Ishikawa (cell line): ENCODE measurements around the gene SYNE1.

Source experiments
- CEBPB ChIP-seq: IDR thresholded peaks from 2 replicates; pipeline ENCODE4 v1.6.1; 2012
- CREB1 ChIP-seq: IDR thresholded peaks from 2 replicates; pipeline ENCODE4 v1.6.1; 2012; ENCODE audit warnings: low read depth
- EGR1 ChIP-seq: IDR thresholded peaks from 2 replicates; pipeline ENCODE4 v1.6.1; 2012
- EP300 ChIP-seq: IDR thresholded peaks from 2 replicates; pipeline ENCODE4 v1.6.1; 2012; ENCODE audit warnings: borderline replicate concordance
- FOXM1 ChIP-seq: IDR thresholded peaks from 2 replicates; pipeline ENCODE4 v1.6.1; 2012; ENCODE audit warnings: low read depth, borderline replicate concordance
- NFIC ChIP-seq: IDR thresholded peaks from 2 replicates; pipeline ENCODE4 v1.6.1; 2012
- RAD21 ChIP-seq: IDR thresholded peaks from 2 replicates; pipeline ENCODE4 v1.6.1; 2012; ENCODE audit warnings: low read depth
- TAF1 ChIP-seq: IDR thresholded peaks from 2 replicates; pipeline ENCODE4 v1.6.1; 2012; ENCODE audit warnings: low read depth, mild to moderate bottlenecking
- TCF12 ChIP-seq: IDR thresholded peaks from 2 replicates; pipeline ENCODE4 v1.6.1; 2012; ENCODE audit warnings: low read depth
- TEAD4 ChIP-seq: IDR thresholded peaks from 2 replicates; pipeline ENCODE4 v1.6.1; 2012
- YY1 ChIP-seq: IDR thresholded peaks from 2 replicates; pipeline ENCODE4 v1.6.1; 2012; ENCODE audit warnings: low read depth
- ZBTB7A ChIP-seq: IDR thresholded peaks from 2 replicates; pipeline ENCODE4 v1.6.1; 2012; ENCODE audit warnings: low read depth
- TF ChIP-seq, protein P1 (sequence below): IDR thresholded peaks from 2 replicates; pipeline ENCODE4 v1.6.1; 2012
- TF ChIP-seq, protein P2 (sequence below): IDR thresholded peaks from 2 replicates; pipeline ENCODE4 v1.6.1; 2012; ENCODE audit warnings: low read depth, mild to moderate bottlenecking
- TF ChIP-seq, protein P3 (sequence below): IDR thresholded peaks from 2 replicates; pipeline ENCODE4 v1.6.1; 2012

SYNE1 gene

DNA sequence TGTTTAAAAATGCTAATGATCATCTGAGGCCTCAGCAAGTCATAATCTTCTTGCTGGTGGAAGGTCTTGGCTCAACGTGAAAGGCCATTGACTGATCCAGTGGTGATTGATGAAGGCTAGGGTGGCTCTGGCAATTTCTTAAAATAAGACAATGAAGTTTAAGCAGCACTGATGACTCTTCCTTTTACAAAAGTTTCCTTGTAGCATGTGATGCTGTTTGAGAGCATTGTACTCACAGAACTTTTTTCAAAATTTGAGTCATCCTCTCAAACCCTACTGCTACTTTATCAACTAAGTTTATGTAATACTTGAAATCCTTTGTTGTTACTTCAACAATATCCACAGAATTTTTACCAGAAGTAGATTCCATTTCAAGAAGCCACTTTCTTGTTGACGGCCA, 447.4 kb downstream of the SYNE1 start:
- TF ChIP-seq RAD21, result no peak
- TF ChIP-seq EP300, result no peak
- TF ChIP-seq YY1, result no peak
- TF ChIP-seq, protein P1, sequence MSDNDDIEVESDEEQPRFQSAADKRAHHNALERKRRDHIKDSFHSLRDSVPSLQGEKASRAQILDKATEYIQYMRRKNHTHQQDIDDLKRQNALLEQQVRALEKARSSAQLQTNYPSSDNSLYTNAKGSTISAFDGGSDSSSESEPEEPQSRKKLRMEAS, result no peak
- no peak for TF ChIP-seq CREB1
- TF ChIP-seq FOXM1, result no peak
- TF ChIP-seq, protein P2, sequence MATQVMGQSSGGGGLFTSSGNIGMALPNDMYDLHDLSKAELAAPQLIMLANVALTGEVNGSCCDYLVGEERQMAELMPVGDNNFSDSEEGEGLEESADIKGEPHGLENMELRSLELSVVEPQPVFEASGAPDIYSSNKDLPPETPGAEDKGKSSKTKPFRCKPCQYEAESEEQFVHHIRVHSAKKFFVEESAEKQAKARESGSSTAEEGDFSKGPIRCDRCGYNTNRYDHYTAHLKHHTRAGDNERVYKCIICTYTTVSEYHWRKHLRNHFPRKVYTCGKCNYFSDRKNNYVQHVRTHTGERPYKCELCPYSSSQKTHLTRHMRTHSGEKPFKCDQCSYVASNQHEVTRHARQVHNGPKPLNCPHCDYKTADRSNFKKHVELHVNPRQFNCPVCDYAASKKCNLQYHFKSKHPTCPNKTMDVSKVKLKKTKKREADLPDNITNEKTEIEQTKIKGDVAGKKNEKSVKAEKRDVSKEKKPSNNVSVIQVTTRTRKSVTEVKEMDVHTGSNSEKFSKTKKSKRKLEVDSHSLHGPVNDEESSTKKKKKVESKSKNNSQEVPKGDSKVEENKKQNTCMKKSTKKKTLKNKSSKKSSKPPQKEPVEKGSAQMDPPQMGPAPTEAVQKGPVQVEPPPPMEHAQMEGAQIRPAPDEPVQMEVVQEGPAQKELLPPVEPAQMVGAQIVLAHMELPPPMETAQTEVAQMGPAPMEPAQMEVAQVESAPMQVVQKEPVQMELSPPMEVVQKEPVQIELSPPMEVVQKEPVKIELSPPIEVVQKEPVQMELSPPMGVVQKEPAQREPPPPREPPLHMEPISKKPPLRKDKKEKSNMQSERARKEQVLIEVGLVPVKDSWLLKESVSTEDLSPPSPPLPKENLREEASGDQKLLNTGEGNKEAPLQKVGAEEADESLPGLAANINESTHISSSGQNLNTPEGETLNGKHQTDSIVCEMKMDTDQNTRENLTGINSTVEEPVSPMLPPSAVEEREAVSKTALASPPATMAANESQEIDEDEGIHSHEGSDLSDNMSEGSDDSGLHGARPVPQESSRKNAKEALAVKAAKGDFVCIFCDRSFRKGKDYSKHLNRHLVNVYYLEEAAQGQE, result no peak
- no peak for TF ChIP-seq CEBPB
- TF ChIP-seq NFIC, result no peak
- TF ChIP-seq EGR1, result no peak
- no peak for TF ChIP-seq TCF12
- no peak for TF ChIP-seq TEAD4
- TF ChIP-seq, protein P3, sequence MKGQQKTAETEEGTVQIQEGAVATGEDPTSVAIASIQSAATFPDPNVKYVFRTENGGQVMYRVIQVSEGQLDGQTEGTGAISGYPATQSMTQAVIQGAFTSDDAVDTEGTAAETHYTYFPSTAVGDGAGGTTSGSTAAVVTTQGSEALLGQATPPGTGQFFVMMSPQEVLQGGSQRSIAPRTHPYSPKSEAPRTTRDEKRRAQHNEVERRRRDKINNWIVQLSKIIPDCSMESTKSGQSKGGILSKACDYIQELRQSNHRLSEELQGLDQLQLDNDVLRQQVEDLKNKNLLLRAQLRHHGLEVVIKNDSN, result no peak
- no peak for TF ChIP-seq TAF1
- no peak for TF ChIP-seq ZBTB7A

- TF ChIP-seq CEBPB, result no peak
- no peak for TF ChIP-seq RAD21
- TF ChIP-seq, protein P1, result no peak
- no peak for TF ChIP-seq NFIC
- no peak for TF ChIP-seq TEAD4
- TF ChIP-seq ZBTB7A, result no peak
- no peak for TF ChIP-seq CREB1
- TF ChIP-seq YY1, result no peak
- TF ChIP-seq EGR1, result no peak
- no peak for TF ChIP-seq TCF12
- TF ChIP-seq, protein P3, result no peak
Observed at GRCh38 chr6:152188011-152188410, 449.2 kb downstream of the SYNE1 start.

GRCh38 chr6:152186840-152187239, 450.3 kb downstream of the SYNE1 start:
- TF ChIP-seq FOXM1 (no peak), RAD21 (no peak), EP300 (no peak), TEAD4 (no peak), YY1 (no peak)
- TF ChIP-seq, protein P1, result no peak

DNA sequence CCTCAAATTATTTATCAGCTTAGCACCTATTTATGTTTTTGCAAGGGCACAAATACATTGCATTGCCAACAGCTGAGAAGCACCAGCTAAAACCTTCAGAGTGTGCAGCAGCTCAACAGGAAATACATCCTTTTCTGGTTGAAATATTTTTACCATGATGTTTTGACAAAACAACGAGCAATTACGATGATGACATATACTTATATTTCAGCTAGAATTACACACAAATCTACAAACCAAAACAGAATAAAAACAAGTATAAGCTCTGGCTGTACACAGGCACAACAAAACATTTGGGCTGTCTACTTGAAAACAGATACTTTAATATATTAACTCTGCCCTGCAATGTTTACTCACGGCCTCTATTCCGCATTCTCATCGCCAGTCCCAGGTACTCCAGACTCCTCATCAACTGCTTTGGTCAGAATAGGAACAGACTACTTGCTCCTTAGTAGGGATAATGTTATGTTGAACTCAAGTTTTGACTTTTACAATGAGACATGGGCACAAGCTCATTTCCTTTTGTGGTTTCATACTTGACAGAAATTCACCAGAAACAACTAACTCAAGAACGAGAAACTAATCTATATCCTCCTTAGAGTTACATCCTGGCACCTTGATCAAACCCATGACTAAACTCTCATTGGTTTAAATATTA, 452.1 kb downstream of the SYNE1 start:
- TF ChIP-seq, protein P1, result no peak
- TF ChIP-seq NFIC, result no peak
- TF ChIP-seq ZBTB7A, result no peak
- no peak for TF ChIP-seq TCF12
- TF ChIP-seq EP300, result no peak
- TF ChIP-seq TAF1, result no peak

- no peak for TF ChIP-seq RAD21
- no peak for TF ChIP-seq FOXM1
- no peak for TF ChIP-seq TAF1
- TF ChIP-seq CEBPB, result no peak
Observed at GRCh38 chr6:152184573-152184916, 452.6 kb downstream of the SYNE1 start.

- TF ChIP-seq FOXM1 (no peak), TEAD4 (no peak), TAF1 (no peak), RAD21 (no peak), TCF12 (no peak), CREB1 (no peak), EP300 (no peak), CEBPB (no peak), YY1 (no peak)
- TF ChIP-seq, protein P2, result no peak
- TF ChIP-seq, protein P1, result no peak
Observed at GRCh38 chr6:152180601-152181000, 456.6 kb downstream of the SYNE1 start.
